HG03280 (cell line): ENCODE results near the gene MCF2L2.
A peak's percentile ranks its signal among the peaks of the same experiment; 100 is the strongest.

Experiments used
- ATAC-seq: cut with Tn5 transposase; IDR thresholded peaks from one replicate; pipeline ENCODE4 v1.9.1; 2021; ENCODE audit warnings: mild to moderate bottlenecking, moderate library complexity; ENCODE audit not compliant: unreplicated experiment

The MCF2L2 gene

DNA sequence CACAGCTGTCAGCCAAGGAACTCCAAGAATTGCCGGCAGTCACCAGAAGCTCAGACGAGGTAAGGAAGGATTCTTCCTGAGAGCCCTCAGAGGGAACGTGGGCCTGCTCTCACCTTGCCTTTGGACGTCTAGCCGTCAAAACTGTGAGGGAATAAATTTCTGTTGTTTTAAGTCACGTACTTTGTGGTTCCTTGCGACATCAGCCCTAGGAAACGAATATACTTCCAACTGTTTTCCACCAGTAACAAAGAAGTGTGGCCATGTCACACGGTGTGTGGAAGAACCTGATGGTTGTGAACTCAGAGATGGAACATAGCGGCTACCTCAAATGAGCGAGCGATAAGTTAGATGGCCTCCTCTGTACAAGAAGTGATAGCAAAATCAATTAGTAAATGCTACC, 216.3 kb downstream of the MCF2L2 start:
- no peak for ATAC-seq

DNA sequence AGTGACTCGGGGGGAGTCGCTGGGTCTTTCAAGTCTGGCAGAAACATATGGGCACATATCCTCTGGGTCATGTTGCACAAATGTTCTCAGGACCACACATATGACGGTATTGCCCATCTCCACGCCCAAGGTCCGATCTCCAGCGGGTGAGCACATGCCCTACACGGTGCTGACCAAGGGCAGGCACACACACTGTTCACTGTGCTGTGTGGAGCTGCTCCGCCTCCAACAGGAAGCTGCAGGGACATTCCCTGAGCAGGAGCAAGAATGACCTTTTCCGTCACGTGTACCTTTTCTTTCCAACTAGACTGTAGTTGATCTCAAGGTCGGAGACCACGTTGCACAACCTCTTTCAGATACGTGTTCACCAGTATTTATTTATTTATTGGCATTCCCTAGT, 217.1 kb downstream of the MCF2L2 start:
- ATAC-seq: no peak

DNA sequence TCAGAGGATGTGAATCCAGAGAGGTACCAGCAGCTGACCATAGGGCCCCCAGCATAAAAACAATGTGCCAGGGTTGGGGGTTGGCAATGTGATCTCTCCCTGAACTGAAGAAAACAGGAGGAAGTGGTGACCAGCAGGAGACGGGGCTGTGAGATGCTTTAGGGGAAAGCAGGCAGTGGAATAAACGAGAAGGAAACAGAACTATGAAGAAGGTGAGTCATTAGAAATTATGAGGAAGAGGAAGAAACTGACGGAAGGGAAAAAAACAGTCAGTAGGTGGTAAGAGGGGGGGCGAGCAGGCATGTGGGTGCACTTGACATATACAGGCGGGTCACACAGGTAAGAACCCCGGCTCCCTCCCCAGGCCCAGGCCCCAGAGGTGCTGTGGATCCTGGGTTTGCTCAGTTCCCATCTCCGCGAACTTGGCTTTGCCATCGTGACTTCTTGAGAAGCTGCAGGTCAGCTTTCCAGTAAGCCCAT, 217.5 kb downstream of the MCF2L2 start:
- ATAC-seq: no peak

DNA sequence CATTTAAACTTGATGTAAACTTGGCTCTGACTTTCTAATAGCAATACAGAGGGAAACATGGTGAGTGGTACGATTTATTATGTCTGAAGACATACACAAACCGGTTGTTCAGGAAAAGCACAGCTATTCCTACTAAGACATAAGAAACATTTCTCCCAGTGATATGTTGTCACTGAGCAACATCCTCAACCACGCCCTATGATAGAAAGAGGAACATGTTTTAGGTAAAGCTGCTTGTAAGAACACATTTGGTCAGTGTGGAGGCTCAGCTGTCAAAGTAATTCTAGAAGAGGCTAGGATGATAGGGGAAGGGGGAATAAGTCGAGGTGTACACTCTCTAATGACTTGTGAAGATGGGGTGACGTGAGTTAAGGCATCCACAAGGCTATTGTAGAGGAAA, 218.1 kb downstream of the MCF2L2 start:
- ATAC-seq: no peak

DNA sequence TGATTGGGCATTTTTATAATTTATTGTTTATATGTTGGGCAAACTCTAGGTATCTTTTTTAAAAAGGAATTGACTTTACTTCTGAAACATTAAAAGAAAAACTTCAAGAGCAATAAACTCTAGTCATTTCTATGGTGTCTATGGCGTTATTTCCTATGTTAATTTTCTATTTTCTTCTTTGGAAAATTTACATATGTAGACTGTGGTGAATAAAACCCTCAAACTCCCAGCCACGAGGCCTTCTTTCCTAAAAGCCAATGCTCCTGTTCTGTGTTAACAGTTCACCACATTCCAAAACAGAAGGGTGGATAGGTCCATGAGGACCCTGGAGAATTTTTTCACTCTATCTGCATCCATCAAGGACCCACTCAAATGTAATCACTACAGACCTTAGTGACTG, 219.6 kb downstream of the MCF2L2 start:
- ATAC-seq: no peak

DNA sequence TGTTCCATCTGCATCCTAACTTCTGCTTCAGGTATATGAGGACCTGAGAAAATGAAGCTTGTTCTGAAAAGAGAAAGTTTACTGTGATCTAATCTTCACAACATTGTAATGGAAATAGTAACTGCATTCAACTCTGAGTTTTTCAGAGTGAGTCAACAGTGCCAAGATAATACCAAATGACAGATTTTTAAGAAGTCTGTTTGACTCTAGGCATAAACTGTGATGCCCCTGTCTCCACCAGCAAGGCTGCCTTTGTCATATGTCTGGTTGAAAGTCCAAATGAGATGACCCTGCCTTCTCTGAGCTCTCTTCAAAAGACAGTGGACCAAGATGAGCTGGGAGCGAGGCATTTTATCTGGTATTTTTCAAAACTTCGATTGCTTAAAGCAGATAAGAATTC, 220.2 kb downstream of the MCF2L2 start:
- ATAC-seq: no peak

DNA sequence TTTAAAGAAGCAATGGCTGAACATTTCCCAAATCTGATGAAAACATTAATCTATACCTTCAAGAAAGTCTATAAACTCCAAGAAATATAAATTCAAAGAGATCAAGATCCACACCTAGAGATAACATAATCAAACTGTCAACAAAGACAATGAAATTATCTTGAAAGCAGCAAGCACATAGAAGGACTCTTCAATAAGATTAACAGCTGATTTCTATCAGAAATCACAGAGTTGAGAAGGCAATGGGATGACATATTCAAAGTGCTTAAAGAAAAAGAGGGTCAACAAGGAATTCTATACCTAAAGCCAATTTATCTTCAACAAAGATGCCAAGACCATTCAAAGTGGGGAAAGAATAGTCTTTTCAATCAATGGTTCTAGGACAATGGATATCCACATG, 224.7 kb downstream of the MCF2L2 start:
- ATAC-seq: no peak

DNA sequence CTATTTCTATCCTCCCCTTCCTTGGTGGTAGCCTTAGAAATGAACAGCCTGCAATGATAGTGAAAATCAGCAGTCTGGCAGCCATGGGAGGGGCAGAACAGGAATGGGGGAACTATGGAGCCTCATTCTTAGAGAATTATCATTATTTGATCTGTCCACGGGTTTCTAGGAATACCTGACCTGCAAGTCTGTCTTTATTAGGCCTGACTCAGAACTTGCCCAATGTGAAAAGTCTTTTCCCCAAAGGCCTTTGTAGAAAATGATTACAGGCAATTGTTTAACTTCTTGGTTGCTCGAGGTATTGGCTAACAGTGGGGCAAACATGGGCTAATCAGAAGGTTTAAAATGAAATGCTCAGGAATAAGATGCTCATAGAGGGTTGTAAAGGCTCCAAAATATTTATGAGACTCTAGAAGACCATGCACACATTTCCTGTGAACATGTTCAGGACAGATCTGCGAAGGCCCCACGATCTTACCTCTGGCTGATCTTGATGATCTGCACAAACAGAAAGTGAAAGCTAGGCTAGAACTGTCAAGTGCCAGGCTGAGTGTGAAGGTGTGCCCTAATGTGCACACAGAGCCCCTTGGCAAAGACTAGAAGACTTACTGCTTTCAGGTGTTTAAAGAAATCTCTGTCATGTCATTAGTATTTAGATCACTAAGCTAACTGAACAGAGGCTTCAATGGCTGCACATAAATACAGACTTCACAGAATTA, 226.3 kb downstream of the MCF2L2 start:
- no peak for ATAC-seq

DNA sequence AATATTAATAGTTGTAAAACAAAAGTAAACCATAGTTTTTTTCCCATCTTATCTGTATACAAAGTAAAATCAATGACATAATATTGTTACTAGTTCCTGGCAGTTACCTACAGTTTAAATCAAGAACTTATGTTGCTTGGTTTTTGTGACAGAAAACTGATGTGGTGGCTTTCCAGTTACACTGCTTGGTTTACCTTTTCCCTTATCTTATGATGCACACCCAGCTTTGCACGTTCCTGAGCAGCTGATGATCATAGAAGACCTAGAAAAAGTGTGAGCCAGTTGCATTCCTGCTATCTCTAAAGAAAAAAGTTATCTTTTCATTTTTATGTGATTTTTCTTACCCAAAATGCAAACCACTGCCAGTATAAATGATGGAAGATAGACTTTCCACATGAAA, 229.5 kb downstream of the MCF2L2 start:
- ATAC-seq: no peak

DNA sequence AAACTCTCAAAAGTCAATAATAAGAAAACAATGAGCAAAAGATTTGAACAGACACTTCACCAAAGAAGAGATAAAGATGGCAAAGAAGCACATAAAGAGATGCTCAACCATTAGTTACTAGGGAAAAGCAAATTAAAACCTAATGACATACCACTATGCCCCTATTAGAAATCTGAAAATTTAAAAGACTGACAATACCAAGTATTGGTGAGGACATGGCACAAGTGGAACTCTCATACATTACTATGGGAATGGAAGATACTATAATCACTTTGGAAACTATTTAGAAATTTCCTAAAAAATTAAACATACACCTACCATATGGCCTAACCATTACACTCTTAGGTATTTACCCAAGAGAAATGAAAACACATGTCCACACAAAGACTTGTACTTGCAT, 230.7 kb downstream of the MCF2L2 start:
- ATAC-seq: no peak

DNA sequence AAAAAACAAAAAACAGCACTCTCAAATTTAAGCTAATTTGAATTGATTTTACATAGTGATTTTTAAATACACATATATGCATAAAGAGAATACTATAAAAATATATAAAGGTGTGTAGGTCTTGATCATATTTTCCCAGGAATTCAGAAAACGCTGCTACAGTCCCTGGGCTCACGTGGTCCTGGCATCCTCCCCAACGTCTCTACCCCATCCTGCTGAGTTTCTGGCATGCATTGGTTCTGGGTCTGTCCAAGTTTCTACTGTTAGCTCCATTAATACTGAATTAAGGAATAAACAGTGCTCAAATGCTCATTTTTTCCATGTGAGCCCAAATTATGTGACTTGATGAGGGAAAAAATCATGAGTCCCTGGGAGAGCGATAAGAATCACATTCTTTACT, 233.2 kb downstream of the MCF2L2 start:
- no peak for ATAC-seq

DNA sequence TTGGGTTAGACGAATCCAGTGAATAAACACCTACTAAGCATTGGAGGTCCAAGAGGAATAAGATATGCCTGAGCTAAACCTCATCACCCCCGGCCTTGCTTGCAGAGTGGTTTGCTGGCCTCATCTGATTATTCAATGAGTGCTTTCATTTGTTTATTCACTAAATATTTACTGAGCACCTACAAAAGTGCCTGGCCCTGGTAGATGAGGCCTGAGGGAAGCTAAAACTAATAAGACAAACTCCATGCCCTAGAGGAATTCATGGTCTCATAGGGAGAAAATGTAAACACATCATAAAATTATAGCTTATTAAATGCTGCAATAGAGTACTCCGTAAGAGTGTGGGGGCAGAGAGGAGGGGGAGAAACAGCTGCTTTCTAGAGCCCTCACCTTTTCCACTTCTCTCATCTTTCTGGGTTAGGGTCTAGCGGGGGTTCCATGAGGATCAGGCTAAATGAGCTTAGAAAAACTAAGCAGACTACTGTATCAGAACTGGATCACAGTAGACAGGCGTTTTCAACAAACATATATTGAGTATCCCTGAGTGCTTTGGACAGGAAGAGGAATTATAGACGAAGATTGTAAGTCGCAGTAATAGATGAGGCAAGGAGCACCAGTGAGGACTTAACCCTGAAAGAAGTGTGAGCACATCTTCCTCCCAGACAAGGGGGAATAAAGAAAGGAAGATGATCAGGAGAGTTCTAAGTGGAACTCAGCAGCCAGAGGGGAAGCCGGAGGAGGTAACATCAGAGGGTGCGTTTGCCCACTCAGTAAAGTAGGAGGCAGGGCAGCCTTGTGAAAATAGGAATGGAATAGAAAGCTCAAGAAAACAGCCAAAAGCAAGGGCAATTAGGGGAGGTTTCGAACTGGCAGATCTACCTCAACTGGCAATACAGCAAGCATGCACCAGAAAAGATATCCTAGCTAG, 234.4 kb downstream of the MCF2L2 start:
- ATAC-seq: no peak

DNA sequence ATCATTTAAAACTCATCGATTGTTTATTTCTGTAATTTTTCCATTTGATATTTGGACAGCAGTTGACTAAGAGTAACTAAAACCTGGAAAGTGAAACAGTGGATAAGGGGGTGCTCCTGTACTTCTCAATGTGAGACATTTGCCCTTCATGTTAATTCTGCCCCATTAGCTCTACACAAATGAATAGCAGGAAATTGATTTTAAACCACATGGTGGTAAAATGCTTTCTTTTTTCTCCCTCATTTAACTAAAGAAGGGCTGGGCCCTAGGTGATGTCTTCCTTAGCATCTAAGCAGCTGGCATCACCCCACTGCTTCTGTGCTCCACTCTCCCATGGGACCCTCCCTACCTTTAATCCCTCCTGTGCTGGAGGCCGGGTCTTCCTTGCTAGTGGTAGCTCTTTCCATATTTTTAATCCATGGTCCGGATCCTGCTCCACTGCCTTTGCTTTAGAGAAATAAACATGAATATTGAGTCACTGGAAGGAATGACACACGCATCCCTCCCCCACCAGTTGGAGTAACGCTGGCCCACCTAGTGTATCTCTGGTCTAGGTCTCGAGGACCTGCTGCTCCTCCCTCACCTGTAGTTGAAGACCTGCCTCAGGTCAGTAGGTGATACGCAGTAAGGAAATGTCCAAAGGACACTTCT, 235.6 kb downstream of the MCF2L2 start:
- ATAC-seq: no peak

DNA sequence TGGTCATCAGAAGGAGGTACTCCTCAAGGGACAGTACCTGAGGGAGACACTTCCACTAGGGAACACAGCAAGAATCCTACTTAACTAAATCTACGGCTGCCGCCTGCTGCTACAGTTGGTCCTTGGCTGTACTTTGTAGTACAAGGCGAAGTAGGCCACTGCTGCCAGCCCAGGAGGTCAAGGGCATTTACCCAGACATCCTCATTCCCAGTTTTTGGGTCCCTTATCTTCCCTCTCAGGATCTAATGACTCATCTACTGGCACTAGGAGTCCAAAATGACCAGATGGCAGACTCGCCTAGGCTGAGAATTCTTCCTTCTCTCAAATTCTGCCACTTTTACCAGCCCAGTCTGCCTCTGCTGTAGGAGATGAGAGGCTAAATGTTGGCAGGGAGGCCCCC, 238.8 kb downstream of the MCF2L2 start:
- no peak for ATAC-seq

DNA sequence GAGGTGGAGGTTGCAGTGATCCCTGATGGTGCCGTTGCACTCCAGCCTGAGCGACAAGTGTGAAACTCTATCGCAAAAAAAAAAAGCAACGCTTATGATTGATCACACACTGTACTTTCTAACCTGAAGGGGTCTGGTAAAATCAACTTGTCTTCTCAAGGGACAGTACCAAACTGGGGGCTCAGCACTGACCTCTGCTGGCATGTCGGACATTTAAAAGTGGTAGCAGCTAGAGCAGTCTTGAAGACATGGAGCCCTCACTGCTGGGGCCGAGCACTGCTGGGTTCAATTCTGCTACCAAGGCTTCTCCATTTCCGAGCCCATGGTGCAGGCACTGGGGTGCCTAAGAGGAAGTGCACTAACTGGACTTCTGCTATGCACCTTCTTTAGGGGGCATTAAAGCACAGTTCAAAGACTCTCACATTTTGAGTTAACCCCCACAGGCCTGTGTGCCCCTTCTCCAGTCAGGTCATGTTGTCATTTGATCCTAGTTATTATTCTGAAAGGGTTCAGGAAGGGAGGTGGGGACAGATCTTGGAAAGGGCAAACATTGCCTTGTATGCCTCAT, 239.4 kb downstream of the MCF2L2 start:
- peak; percentile 69 for ATAC-seq

DNA sequence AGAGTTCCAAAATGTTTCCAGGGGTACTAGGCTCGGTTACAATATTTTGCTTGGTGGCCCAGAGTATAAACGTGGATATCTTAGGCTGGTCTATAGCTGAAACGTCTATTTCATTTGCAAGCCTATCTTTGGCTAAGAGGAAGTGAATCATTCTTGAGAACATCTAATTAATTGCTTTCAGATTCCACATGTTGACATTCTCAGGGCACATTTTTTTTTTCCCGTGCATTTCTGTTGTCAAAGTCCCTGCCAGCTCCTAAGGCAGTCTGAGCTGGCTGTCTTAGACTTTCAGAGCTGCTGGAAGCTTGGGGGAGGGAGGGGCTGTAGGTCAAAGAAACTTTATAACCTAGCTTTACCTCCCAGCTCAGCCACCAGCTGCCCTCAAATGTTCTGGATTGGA, 242.7 kb downstream of the MCF2L2 start:
- no peak for ATAC-seq

DNA sequence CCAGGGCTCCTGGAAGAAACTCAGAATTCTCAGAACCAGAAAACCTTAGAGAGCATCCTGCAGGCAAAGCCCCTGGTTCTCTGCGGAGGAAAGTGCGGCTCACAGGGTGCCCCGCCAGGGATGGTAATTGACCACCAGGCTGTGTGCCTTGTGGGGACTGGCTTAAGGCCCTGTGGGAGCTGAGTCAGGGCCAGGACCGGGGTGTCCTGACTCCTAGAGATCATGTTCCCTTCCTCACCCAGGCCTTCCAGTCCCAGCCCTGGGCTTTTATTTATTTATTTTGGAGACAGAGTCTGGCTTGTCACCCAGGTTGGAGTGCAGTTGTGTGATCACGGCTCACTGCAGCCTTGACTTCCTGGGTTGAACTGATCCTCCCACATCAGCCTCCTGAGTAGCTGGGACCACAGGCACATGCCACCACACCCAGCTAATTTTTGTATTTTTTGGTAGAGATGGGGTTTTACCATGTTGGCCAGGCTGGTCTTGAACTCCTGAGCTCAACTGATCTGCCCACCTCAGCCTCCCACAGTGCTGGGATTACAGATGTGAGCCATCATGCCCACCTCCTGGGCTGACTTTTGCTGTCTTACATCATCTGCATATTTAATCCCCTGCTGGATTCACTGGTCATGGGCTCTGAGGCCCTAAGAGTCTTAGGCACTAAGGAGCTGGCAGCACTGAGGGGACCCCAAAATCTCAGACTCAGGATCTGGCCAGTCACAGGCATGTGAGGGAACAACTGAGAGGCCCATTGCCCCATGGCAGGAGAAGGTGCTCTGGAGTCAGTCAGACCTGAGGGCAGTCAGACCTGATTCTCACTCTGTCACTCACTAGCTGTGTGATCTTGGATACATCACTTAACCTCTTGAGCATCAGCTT, 245.4 kb downstream of the MCF2L2 start:
- ATAC-seq: no peak

DNA sequence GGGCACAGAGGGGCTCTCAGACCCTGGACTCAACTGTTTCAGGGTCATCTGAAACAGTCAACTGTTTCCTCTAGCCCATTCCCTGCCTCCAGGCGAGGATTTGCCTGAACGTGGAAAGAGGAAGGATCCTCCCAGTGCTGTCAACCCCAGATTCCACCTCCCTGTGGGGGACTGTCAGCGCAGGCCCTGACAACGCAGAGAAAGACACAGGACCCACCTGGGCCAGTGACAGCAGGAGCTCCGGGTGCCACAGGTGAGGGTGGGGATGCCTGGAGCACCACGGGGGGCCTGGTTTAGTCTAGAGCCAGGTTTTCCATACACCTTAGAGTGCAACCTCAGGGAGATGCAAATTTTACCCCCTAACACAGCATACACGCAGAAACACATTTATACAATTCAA, 246.3 kb downstream of the MCF2L2 start:
- no peak for ATAC-seq

DNA sequence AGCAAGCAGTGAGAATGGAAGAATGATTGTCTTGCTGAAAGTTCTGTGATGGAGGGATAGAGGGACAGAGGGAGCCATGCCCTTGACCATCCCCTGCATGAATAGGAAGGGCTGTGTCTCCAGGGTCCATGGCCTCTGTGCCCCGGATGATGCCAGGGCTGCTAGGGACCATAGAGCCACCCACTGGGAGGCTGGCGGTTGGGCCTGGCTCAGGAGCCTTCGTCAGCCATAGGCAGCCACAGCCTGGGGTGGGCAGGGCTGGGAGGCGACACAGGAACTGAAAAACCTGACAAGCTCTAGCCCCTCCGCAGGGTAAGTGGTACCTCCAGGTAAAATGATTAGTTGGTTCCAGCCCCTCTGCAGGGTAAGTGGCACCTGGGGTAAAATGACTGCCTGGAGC, 246.8 kb downstream of the MCF2L2 start:
- no peak for ATAC-seq

DNA sequence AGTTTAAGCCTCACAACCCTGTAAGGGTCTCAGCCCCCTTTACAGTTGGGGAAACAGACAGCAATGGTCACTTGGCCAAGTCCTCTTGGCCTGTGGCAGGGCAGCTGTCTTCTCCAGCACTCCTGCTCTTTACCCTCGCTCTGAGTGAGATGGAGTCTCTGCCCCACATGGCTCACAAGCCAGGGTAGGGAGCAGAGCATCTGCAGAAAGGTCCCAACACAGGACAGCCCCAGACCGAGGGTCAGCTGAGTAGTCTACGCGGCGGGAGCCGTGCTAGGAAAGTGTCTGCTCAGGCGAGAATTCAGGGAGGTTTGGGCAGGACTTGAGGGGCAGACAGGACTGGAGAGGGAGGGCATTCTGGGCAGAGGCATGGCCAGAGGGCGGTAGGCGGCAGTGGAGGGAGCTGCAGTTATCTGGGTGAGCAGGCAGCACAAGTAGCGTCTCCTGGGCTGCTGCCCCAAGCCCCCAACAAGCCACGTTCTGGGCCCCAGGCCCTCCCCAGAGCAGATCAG, 247.6 kb downstream of the MCF2L2 start:
- ATAC-seq: no peak
